T-helper 2 cell treated with Interferon-gamma antibody and Interleukin-4, amounts not matched to agents 100 ng/mL and 5 ng/mL, for 36 hours (primary cell): Measurements from ENCODE around the gene MCF2L2. TPM values are rescaled to one million over a fixed set of nuclear protein-coding genes. Genes with fewer than 3 reads are reported as not detected.
"Not testable (repeated sequence)": the region's sequence is repeated elsewhere in the genome, so short reads cannot be mapped to it uniquely, and the experiment has no call there.

Source experiments
- intact Hi-C: fragments of 100-400 bp; cut with micrococcal nuclease; formaldehyde crosslinking; loops from one replicate; pipeline ENCODE4 v1.15.1; 2023
- total RNA-seq: library from RNA; stranded (reverse); gene quantifications from 2 replicates; pipeline ENCODE4 v1.2.3, GENCODE V29; 2022

The MCF2L2 gene
- total RNA-seq, 1 donor from 2014 or later: 5.5 TPM

DNA sequence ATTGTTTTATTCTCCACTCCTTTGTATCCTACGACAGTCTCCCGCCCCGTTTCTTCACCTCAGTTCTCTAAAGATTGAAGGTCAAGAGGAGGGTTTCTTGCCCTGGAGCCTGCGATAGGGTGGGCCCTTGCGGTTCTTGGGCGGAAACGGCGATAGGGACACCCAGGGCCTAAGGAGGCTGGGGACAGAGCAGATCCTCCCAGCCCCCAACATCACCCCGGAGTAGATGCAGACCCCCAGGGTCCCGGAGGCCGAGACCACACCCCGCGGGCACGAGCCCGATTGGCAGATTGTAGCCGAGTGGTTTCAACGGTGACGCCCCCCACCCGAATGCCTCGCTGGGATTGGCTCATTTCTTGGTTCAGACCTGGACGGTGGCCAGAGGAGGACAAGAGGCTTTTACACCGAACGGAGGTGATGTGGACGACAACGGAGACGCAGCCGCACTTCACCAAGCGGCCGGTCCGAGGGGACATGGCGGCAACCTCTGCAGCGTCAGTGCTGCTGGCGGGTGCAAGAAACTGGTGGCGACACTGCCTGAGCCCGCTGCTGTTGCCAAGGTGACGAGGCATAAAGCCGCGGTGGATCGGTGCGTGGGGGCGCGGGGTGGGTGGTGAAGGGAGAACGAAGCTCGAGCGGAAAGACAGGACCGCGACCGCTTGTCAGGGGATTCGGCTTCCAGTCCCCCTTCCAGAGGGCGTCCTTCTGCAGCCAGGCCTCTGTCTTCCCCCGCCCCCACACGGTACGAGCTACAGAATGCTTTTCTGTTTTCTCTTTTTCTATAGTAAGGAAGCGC, 19.0 kb upstream of the MCF2L2 start:
- intact Hi-C loops: loop anchor here (1.0 to 10.0 kb wide), 4 partner anchors 11 to 247 kb away; partner anchors contain the start of genes MCF2L2 and YEATS2

DNA sequence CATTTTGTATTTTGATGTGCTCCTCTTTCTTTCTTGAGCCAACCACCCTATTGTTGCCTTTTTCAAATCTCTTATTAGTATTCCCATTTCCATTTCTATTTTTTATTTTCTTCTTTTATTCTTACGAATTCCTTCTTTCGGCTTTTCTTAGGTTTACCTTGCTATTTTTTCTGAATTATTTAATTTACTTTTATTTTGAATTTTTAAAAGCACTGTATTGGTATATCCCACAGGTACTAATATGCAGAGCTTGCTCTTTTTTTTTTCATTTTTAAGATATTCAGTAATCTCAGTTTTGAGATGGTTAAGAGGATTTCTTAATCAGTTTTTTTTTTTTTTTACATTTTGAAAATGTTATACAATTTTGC, 18.4 kb upstream of the MCF2L2 start:
- intact Hi-C loops: loop anchor here (1.0 to 10.0 kb wide), 4 partner anchors 11 to 248 kb away; partner anchors contain the start of genes MCF2L2 and YEATS2

DNA sequence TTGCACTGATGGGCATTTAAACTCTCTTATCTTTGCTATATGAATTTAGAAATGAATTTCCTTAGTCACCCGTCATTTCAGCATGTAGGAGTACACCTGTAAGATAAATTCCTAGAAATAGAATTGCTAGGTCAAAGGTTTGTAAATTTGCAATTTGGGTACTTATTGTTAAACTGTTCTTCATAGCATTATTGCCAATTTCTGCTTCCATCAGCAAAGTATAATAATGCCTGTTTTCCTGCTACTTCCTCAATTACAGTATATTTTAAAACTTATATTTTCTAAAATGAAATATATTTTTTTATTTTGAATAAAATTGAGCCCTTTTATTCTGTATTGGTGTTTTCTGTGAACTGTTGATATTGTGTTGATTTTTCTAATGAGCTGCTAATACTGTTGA, 16.3 kb upstream of the MCF2L2 start:
- intact Hi-C loops: loop anchor here (10.0 kb wide), 1 partner anchor 250 kb away; the partner anchor contains the start of gene YEATS2

DNA sequence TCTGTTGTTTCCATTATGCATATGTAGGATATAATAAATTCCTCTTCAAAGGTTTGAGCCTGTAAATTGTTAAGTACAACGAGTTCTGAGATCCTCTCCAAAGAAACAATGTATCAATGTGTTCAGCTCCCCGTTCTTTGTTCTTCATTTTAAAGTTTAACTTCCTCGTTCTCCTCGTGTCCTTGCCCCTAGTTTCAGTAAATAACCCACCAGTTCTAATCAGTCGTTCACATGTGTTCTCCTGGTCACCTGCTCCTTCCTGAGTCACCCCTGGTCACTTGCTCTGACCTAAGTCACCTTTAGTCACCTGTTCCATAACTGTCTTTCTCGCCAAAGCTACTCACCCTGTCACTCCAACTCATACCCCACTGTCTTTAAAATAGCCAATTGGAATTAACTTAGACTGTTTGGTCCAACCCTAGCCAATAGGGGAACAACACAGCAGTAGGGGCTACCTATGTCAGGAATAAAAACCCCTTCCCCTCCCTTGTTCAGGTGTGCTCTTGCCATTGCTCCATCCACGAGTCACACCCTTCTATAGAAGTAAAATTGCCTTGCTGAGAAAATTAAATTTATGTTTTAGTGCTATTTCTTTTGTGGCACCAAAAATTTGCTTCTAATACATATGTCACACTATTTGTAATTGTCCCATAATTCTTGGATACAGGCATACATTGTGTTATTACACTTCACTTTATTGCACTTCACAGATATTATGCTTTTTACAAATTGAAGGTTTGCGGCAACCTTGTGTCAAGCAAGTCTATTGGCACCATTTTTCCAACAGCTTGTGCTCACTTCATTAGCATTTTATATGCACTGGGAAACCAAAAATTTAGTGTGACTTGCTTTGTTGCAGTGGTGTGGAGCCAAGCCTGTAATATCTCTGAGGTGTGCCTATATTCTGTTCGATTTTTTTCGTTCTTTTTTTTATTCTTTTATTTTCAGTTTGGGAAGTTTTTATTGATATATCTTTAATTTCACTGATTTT, 15.3 kb upstream of the MCF2L2 start:
- intact Hi-C loops: loop anchor here (10.0 kb wide), 1 partner anchor 251 kb away; the partner anchor contains the start of gene YEATS2

DNA sequence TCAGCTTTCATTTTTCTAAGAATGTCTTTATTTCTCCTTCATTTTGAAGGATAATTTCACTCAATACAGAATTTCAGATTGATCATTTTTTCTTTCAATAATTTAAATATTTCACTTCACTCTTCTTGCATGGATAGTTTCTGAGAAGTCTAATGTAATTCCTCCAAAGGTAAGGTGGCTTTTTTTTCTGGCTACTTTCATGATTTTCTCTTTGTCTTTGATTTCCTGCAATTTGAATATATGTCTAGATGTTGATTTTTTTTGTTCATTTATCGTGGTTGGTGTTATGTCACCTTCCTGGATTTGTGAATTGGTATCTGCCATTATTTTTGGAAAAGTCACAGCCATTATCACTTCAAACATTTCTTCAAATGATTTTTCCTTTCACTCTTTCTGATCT, 14.6 kb upstream of the MCF2L2 start:
- intact Hi-C loops: loop anchor here (10.0 kb wide), 1 partner anchor 252 kb away; the partner anchor contains the start of gene YEATS2

DNA sequence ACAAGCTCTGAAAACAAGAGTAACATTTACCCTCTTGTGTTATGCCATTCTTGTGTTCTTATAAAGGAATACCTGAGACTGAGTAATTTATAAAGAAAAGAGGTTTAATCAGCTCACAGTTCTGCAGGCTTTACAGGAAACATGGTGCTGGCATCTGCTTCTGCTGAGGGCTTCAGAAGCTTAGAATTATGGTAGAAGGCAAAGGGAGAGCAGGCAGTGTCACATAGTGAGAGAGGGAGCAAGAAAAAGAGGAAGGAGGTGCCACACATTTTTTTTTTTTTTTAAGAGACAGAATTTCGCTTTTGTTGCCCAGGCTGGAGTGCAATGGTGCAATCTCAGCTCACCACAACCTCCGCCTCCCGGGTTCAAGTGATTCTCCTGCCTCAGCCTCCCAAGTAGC, 12.1 kb upstream of the MCF2L2 start:
- intact Hi-C loops: loop anchor here (10.0 kb wide), 1 partner anchor 254 kb away; the partner anchor contains the start of gene YEATS2

DNA sequence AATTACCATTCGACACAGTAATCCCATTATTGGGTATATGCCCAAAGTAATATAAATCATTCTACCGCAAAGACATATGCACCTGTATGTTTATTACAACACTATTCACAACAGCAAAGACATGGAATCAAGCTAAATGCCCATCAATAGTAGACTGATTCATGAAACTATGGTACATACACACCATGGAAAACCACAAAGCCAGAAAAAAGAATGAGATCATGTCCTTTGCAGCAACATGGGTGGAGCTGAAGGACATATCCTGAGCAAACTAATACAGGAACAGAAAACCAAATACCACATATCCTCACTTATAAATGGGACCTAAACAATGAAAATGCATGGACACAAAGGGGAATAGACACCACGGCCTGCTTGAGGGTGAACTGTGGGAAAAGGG, 11.1 kb upstream of the MCF2L2 start:
- intact Hi-C loops: no loop called here

DNA sequence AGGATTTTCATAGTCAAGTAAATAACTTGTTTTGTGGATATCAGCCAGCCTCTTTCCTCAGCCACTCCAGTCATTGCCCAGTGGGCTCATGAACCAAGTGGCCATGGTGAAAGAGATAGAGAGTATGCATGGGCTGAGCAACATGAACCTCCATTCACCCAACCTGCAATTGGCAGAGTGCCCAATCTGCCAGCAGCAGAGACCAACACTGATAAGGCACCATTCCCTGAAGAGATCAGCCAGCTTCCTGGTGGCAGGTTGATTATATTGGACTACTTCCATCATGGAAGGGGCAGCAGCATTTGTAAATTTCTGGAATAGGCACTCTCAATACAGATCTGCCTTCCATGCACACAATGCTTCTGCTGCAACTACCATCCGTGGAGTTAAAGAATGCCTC, 10.3 kb upstream of the MCF2L2 start:
- intact Hi-C loops: no loop called here

DNA sequence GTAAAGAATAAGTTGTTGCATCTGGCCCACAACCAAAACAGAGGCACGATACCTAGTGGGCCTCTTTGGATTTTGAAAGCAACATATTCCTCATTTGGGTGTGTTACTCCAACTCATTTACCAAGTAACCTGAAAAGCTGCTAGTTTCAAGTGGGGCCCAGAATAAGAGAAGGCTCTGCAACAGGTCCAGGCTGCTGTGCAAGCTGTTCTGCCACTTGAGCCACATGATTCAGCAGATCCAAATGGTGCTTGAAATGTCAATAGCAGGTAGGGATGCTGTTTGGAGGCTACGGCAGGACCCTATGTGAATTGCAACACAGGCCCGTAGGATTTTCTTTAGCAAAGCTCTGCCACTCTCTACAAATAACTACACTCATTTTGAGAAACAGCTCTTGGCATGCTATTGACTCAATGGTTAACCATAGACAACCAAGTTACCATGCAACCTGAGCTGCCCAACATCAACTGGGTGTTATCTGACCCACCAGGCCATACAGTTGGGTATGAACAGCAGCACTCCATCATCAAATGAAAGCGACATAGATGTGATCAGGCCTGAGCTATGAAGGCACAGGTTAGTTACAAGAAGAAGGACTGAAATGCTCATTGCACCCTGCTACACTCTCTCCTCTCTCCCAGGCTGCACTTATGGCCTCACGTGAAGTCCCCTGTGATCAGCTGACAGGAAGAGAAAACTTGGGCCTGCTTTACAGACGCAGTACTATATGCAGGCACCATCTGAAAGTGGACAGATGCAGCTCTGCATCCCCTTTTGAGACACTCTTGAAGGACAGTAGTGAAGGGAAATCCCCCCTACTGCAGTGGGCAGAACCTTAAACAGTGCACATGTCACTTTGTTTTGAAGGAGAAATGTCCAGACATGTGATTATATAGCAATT, 9.5 kb upstream of the MCF2L2 start:
- intact Hi-C loops: no loop called here

DNA sequence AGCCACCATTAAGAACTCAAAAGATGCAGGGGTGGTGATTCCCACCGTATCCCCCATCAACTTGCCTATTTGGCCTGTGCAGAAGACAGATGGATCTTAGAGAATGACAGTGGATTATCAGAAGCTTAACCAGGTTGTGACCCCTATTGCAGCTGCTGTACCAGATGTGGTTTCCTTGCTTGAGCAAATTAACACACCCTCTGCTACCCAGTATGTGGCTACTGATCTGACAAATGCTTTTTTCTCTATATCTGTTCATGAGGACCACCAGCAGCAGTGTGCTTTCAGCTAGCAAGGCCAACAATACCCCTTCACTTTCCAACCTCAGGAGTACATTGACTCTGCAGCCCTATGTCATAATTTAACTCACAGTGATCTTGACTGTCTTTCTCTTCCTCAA, 8.6 kb upstream of the MCF2L2 start:
- intact Hi-C loops: no loop called here

DNA sequence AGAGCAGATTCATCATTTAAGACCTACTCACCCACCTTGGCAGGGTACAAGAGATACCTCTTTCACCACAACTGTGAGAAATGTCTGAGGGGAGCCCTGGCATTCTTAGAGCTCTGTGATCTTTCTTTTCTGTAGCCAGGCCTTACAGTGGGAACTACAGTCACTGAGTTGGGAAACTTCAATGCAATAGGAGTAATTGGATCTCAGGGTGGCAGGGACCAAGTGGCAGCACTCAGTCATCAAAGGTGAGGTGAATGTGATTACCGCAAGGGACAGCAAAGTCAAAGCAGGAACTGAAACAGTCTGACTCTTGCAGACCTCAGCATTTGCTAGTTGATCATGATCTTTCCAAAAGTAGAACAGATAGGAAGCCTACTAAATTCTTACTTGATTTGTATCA, 7.2 kb upstream of the MCF2L2 start:
- intact Hi-C loops: loop anchor here (1.0 kb wide), 1 partner anchor 12 kb away; no protein-coding TSS in a partner anchor

DNA sequence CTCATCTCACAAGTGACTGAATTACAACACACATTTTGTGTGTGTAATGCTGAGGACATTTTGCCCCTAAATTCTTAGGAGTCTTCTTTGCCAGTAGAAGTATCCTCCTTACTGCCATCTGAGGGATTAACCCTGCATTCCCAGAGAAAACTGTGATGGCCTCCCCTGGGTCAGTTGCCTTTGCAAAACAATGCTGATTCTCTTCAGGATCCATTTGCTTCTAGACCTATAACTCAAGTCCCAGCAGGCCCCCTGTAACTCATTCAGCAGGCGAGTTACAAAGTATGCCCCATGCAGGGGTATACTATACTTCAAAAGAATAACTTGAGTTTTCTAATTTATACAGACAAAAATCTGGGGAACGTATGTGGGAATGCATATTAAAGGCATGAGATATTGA, 6.6 kb upstream of the MCF2L2 start:
- intact Hi-C loops: no loop called here

DNA sequence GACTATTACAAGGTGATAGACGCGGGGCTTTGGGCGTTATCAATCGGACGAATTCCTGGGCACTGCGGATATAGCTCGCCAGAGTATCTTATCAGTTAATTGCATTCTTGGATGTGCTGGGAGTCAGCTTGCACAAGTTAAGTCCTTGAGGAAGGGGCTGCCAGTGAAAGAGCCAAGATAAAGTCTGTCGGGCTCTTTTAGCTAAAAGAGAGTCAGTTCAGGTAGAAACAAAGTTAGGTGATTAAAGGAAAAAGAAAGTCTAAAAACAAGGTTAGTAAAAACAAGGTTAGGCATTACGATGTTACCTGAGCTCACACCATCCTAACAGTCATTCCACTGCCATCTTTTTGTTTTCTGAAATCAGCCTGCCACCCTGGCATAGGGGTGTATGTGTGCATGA, 6.1 kb upstream of the MCF2L2 start:
- intact Hi-C loops: no loop called here

DNA sequence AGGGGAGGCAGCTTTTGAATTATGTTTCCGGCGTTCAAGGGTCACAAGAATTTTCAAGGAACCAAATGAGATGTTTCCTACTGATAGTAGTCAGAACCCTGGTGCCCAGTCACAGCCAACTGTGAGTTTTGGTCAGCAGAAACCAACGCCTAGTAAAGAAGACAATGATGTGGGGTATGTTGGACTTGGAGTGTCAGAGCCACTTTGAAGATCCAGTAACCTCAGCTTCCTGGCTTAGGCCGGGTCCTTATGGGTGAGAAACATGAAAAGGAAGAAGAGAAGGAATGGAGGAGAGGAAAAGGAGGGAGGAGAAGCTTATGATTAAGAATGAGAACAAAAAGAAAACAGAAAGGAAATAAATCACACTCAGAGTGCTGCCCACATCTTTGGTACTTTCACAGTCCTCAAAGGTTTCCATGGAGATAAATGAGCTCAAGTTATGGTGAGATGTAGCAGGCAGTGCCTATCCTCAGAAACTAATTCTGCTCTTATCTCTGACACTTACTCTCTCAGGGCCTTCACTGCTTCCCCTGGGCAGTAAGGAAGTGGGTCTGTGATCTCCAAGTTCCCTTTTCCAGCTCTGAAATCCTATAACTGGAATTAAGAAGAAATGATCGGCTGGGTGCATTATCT, 2.0 kb upstream of the MCF2L2 start:
- intact Hi-C loops: no loop called here

DNA sequence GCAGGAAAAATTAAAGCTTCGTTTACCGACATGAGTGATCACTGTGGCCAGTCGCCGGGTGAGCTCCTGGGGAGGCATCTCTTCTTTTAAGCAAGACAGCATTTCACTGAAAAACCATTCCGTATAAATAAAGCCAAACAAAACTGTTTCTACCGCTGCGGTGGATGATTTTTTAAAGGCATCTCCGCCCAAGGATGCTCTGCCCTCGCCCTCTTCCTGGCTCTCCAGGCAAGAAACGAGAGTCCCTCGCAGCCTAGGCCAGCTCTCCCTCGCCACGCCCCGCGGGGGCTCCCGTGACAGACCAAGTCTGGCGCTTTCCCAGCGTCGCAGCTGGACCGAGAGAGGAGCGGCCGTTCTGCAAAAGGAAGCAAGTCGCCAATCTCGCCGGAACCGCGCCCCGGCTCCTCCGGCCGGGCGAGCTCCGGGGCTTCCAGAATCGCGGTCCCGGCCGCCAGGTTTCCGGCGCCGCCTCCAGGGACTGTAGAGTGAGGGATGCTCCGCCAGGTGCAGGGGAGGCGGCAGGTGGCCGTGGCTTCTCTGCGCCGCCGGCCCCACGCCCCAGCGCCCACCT, 458 bp downstream of the MCF2L2 start:
- intact Hi-C loops: loop anchor here (1.0 kb wide), 2 partner anchors 19 to 208 kb away; no protein-coding TSS in a partner anchor

DNA sequence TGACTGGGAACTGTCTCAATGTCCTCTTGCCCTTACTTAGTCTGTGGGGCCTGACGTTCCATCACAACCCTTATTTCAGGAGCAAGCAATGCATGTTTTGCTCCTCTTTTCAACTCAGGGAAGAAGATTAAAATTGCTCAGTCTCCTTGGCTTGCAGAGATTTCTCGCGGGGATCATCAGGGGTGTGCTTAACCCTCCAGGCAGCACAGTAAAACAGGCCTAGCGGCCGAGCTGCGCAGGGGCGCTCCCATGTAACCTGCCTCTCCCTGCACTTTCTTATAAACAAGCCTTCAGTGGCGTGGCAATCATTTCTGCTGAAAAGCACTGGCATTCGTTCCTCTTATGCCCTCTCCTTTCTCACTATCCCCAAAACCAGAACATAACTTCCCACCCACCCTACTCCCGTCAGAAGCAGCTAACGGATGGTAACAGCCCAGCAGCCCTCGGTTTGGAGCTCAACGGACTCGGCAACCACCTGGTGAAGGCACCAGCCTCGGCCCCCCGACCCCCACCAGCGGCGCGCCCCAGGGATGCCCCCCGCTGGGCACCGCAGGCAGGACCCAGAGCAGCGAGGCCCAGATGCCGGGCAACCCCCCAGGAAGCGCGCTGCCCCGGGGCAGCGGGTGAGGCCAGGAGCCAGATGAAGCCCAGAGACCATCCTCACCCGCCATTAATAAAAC, 1.1 kb downstream of the MCF2L2 start:
- intact Hi-C loops: no loop called here

DNA sequence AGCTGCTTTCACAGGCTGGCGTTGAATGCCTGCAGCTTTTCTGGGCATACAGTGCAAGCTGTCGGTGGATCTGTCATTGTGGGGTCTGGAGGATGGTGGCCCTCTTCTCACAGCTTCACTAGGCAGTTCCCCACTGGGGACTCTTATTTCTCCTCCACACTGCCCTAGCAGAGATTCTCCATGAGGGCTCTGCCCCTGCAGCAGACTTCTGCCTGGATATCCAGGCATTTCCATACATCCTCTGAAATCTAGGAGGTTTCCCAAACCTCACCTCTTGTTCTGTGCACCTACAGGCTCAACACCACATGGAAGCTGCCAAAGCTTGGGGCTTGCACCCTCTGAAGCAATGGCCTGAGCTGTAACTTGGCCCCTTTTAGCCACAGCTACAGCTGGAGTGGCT, 9.6 kb downstream of the MCF2L2 start:
- intact Hi-C loops: not testable (repeated sequence)

DNA sequence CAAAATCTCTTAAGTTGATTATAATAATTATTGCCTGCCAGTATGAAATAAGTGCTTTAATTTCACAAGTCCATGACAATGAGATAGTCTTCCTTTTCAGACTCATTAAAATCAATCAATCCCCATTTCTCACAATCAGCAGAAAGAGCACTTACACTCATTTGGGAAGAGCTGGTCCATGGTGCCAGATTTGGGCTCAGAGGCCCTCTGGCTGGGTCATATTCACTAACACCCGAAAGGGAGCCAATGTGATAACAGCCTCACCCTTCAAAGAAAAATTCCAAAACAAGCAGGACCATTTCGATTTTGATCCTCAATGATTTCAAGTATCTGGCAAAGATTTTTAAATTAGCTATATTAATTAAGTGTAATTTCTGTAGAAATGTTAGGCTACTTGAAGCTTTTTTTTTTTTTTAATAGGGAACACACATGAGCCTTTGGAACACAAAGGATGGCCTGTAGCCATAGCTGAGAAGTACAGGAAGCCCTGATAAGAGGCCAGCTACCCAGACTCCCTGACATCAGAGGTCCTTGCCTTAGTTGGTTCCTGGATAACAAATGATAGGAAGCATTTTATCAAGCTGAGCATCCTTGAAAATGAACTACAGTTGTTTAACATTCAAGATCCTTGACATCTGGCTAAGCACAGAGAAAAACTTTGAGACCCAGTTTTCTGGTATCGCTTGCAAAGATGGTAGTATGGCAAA, 17.1 kb downstream of the MCF2L2 start:
- intact Hi-C loops: no loop called here

DNA sequence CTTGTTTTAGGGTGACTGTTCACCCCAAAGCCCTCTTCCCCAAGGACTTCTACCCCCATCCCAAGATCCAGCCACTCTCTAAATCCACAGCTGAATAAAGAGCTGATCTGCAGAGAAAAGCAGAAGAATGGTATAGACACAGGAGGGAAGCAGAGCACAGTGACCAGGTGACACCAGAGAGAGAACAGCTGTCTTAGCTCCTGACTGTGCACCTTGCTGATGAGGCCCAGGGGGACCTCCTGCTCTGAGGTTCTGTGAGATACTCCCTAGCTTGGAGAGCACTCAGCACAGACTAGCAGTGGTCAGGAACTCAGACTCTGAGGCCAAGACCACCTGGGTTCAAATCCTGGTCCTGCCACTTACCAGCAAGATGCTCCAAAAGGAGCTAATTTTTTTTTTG, 17.7 kb downstream of the MCF2L2 start:
- intact Hi-C loops: no loop called here
